NCI-H526 treated with DMSO at 0.1 percent for 48 hours (cell line): ENCODE data around the gene PCDHGA8.
"Not testable (repeated sequence)": the region's sequence is repeated elsewhere in the genome, so short reads cannot be mapped to it uniquely, and the experiment has no call there.

Experiments
- DNase-seq: peaks from one replicate; lab custom pipeline; 2025; lab: John Stamatoyannopoulos, UW

The PCDHGA8 gene

GRCh38 chr5:141392429-141393198 is at the start of gene PCDHGA8:
PCDHGA8 (plus strand) TSS chr5:141392633; CDS start chr5:141392814, 181 bp downstream.
- no peak for DNase-seq

- no peak for DNase-seq
Observed at GRCh38 chr5:141342773-141343172, 49.7 kb upstream of the PCDHGA8 start.

GRCh38 chr5:141343242-141343952 is 49.0 kb upstream of the PCDHGA8 start, which contains the start of gene PCDHGA3:
PCDHGA3 (plus strand) TSS chr5:141343829; CDS start chr5:141344034, 205 bp downstream.
- no peak for DNase-seq

GRCh38 chr5:141343953-141344463 is 48.4 kb upstream of the PCDHGA8 start:
- DNase-seq: no peak

- DNase-seq: no peak
Observed at GRCh38 chr5:141345327-141345726, 47.1 kb upstream of the PCDHGA8 start.

GRCh38 chr5:141346017-141346416 is 46.4 kb upstream of the PCDHGA8 start:
- DNase-seq: not testable (repeated sequence)

- DNase-seq: no peak
Observed at GRCh38 chr5:141349917-141350619, 42.4 kb upstream of the PCDHGA8 start, which contains the start of gene PCDHGB1. PCDHGB1 (plus strand) TSS chr5:141350099; CDS start chr5:141350261, 162 bp downstream.

- DNase-seq: no peak
Observed at GRCh38 chr5:141351591-141351990, 40.8 kb upstream of the PCDHGA8 start.

GRCh38 chr5:141354900-141355469 is 37.4 kb upstream of the PCDHGA8 start, which contains the start of gene PCDHGA4:
PCDHGA4 (plus strand) TSS chr5:141355021; CDS start chr5:141355108, 87 bp downstream.
- no peak for DNase-seq

GRCh38 chr5:141355641-141356040 is 36.8 kb upstream of the PCDHGA8 start:
- DNase-seq: no peak

- DNase-seq: no peak
Observed at GRCh38 chr5:141356133-141356532, 36.3 kb upstream of the PCDHGA8 start.

- no peak for DNase-seq
Observed at GRCh38 chr5:141356950-141357349, 35.5 kb upstream of the PCDHGA8 start.

GRCh38 chr5:141359790-141360426 is 32.5 kb upstream of the PCDHGA8 start, which contains the start of gene PCDHGB2:
PCDHGB2 (plus strand) TSS chr5:141359994; CDS start chr5:141360136, 142 bp downstream.
- DNase-seq: no peak

- DNase-seq: no peak
Observed at GRCh38 chr5:141360685-141361084, 31.7 kb upstream of the PCDHGA8 start.

- DNase-seq: no peak
Observed at GRCh38 chr5:141362719-141363118, 29.7 kb upstream of the PCDHGA8 start.

- DNase-seq: no peak
Observed at GRCh38 chr5:141363952-141364660, 28.3 kb upstream of the PCDHGA8 start, which contains the start of gene PCDHGA5. PCDHGA5 (plus strand) TSS chr5:141364162; CDS start chr5:141364331, 169 bp downstream.

GRCh38 chr5:141366016-141366896 is 26.2 kb upstream of the PCDHGA8 start:
- no peak for DNase-seq

GRCh38 chr5:141369994-141370848 is 22.2 kb upstream of the PCDHGA8 start, which contains the start of gene PCDHGB3:
PCDHGB3 (plus strand) TSS chr5:141370242; CDS start chr5:141370395, 153 bp downstream.
- DNase-seq: no peak
